ENCODE results near the gene LZTR1.

Gene LZTR1

GRCh38 chr22:20965104-20965887 is 16.8 kb upstream of the LZTR1 start:
- ATAC-seq (ENCODE audit: insufficient read depth, low read depth): no peak
- Histone ChIP-seq H3K9ac (ENCODE audit: low read depth, low read length) (no peak overlapping the region), H4K20me1 (ENCODE audit: insufficient read depth, low read length) (peaks cover 14% of the 10 kb centered on the region), H2AFZ (ENCODE audit: low read depth, low read length) (no peak overlapping the region), H3K4me2 (ENCODE audit: insufficient read depth, low read length) (no peak overlapping the region), H3K36me3 (ENCODE audit: insufficient read depth, low read length) (no peaks in the 10 kb centered on the region), H3K9me3 (ENCODE audit: insufficient read depth, low read length, severe bottlenecking) (no peaks in the 10 kb centered on the region), H3K27me3 (ENCODE audit: insufficient read depth, low read length, poor library complexity) (peaks cover 34% of the 10 kb centered on the region), H3K79me2 (ENCODE audit: insufficient read depth, low read length) (no peaks in the 10 kb centered on the region), H3K27ac (ENCODE audit: low read length) (no peak overlapping the region), H3K4me3 (ENCODE audit: low read depth in 1 of 2, low read length in 2 of 2) (no peak overlapping the region), H3K4me1 (ENCODE audit: insufficient read depth, low read length) (peaks cover 3% of the 10 kb centered on the region; the same call in 1 of the 2 replicates)
- DNase-seq: no peak
- TF ChIP-seq, protein P1, sequence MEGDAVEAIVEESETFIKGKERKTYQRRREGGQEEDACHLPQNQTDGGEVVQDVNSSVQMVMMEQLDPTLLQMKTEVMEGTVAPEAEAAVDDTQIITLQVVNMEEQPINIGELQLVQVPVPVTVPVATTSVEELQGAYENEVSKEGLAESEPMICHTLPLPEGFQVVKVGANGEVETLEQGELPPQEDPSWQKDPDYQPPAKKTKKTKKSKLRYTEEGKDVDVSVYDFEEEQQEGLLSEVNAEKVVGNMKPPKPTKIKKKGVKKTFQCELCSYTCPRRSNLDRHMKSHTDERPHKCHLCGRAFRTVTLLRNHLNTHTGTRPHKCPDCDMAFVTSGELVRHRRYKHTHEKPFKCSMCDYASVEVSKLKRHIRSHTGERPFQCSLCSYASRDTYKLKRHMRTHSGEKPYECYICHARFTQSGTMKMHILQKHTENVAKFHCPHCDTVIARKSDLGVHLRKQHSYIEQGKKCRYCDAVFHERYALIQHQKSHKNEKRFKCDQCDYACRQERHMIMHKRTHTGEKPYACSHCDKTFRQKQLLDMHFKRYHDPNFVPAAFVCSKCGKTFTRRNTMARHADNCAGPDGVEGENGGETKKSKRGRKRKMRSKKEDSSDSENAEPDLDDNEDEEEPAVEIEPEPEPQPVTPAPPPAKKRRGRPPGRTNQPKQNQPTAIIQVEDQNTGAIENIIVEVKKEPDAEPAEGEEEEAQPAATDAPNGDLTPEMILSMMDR (IDR thresholded peaks at IDR 0.05; ENCODE audit: borderline replicate concordance, extremely low read depth, low read length, poor library complexity, severe bottlenecking): no peak
- TF ChIP-seq EZH2 (IDR thresholded peaks at IDR 0.05; ENCODE audit: borderline replicate concordance, low read depth, low read length, severe bottlenecking): no peak

DNA sequence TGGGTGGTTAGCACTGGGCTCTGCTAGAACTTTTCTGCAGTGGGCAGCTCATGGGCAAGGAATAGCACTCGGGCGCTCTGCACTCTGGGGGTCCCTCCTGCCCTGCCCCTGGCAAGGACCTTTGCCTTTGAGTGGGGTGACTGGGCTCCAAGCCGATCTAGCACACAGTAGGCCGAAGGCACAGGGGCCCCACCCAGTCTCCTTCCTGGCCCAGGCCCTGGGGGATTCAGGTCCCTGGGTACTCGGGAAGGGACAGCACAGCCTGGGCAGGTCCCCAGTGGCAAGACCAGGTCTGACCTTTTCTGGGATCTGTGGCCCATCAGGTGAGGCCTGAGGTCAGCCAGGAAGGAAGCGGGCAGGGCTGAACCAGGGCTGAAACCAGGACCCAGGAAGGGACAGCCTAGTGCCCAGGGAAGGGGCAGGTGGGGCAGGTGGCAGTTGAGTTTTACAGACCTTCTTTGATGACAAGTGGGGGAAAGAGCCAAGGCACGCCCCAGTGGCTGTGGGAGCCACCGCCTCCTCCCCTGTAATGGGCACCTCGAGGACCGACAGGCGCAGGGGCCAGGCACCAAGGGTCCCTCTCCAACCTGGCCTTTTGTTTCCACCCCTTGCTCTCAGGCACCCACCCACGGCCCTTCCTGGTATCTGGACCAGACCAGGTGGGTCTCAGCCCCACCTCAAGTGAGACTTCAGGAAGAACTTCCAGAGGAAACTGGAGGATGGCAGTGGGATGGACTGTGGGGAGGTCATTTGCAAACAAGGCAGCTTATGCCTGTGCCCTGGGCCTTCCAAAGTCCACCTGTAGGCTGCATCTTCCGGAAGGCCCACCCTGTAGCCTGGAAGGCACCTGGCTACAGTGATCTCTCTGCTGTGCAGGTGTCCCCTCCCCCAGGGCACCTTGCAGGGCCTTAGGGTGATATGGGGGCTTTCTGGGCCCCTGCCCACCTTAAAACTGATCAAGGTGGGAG is 15.9 kb upstream of the LZTR1 start:
- Histone ChIP-seq H3K79me2 (ENCODE audit: insufficient read depth, low read length) (no peaks in the 10 kb centered on the region), H4K20me1 (ENCODE audit: insufficient read depth, low read length) (peaks cover 14% of the 10 kb centered on the region), H3K4me3 (ENCODE audit: low read depth in 1 of 2, low read length in 2 of 2) (no peak overlapping the region), H3K9me3 (ENCODE audit: insufficient read depth, low read length, severe bottlenecking) (no peaks in the 10 kb centered on the region), H3K4me1 (ENCODE audit: insufficient read depth, low read length) (peaks cover 3% of the 10 kb centered on the region; the same call in 1 of the 2 replicates), H3K27me3 (ENCODE audit: insufficient read depth, low read length, poor library complexity) (peaks cover 34% of the 10 kb centered on the region), H3K4me2 (ENCODE audit: insufficient read depth, low read length) (no peak overlapping the region), H3K9ac (ENCODE audit: low read depth, low read length) (no peak overlapping the region), H3K36me3 (ENCODE audit: insufficient read depth, low read length) (no peaks in the 10 kb centered on the region), H3K27ac (ENCODE audit: low read length) (no peak overlapping the region), H2AFZ (ENCODE audit: low read depth, low read length) (no peak overlapping the region)
- TF ChIP-seq, protein P1 (IDR thresholded peaks at IDR 0.05; ENCODE audit: borderline replicate concordance, extremely low read depth, low read length, poor library complexity, severe bottlenecking): no peak
- TF ChIP-seq EZH2 (IDR thresholded peaks at IDR 0.05; ENCODE audit: borderline replicate concordance, low read depth, low read length, severe bottlenecking): no peak
- DNase-seq (no peak), ATAC-seq (ENCODE audit: insufficient read depth, low read depth) (no peak)

DNA sequence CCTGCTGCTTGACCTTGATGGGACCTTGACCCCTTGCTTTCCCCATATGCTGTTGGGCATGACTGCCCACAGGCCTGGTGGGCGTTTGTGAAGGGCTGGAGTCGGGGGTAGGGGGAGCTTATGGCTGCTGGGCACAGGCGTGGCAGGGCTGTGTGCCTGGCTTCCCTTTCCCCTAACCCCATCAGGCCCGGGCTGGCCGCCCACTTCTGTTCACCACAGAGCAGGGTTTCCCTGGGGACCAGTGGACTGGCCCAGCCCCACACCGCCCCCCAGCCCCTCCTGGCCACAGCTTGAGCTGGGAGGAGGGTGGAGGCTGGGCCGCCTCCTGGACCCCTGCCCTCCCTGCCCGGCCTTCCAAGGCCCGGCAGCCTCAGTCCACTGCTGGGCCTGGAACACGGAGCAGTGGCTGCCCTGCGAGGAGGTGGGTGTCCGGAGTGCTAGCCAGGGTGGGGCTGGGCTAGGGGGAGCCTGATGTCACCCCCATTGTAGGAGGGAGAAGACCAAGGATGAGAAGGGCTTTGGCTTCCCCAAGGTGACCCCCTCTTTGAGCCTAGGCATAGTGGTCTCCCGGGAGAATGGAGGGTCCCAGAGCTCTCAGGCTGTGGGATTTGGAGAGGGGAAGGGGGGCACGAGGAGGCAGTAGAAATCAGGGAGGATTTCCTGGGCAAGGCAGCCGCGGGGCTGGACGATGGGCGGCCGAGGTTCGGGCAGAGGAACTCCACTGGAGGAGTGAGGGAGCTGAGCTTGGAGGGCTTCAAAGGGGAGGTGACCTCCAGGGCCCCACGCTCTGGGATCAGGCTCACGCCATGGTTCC is 15.0 kb upstream of the LZTR1 start, which contains the start of gene AIFM3:
AIFM3 (plus strand) TSS at position 373 of the 814 bp plus-strand sequence. CDS start 690 bp downstream, outside the sequence.
- Histone ChIP-seq H3K36me3 (ENCODE audit: insufficient read depth, low read length) (no peaks in the 10 kb centered on the region), H3K4me3 (ENCODE audit: low read depth in 1 of 2, low read length in 2 of 2) (no peak within 1 kb of the TSS), H3K27me3 (ENCODE audit: insufficient read depth, low read length, poor library complexity) (peaks cover 34% of the 10 kb centered on the region), H2AFZ (ENCODE audit: low read depth, low read length) (no peak within 1 kb of the TSS), H4K20me1 (ENCODE audit: insufficient read depth, low read length) (peaks cover 14% of the 10 kb centered on the region), H3K4me1 (ENCODE audit: insufficient read depth, low read length) (no peaks in the 10 kb centered on the region), H3K27ac (ENCODE audit: low read length) (no peak within 1 kb of the TSS), H3K4me2 (ENCODE audit: insufficient read depth, low read length) (no peak within 1 kb of the TSS), H3K9ac (ENCODE audit: low read depth, low read length) (no peak within 1 kb of the TSS), H3K9me3 (ENCODE audit: insufficient read depth, low read length, severe bottlenecking) (no peaks in the 10 kb centered on the region), H3K79me2 (ENCODE audit: insufficient read depth, low read length) (no peaks in the 10 kb centered on the region)
- DNase-seq: no peak
- ATAC-seq (ENCODE audit: insufficient read depth, low read depth): no peak
- TF ChIP-seq, protein P1 (IDR thresholded peaks at IDR 0.05; ENCODE audit: borderline replicate concordance, extremely low read depth, low read length, poor library complexity, severe bottlenecking): no peak
- no peak for TF ChIP-seq EZH2 (IDR thresholded peaks at IDR 0.05; ENCODE audit: borderline replicate concordance, low read depth, low read length, severe bottlenecking)

All from DND-41 (cell line).